SH-SY5Y (cell line): ENCODE results near the gene RARB.

ENCODE experiments used
- GATA2 ChIP-seq: IDR thresholded peaks from 2 replicates; pipeline ENCODE4 v1.6.1; 2011; ENCODE audit warnings: mild to moderate bottlenecking, low read depth, low read length
- GATA3 ChIP-seq: IDR thresholded peaks from 2 replicates; pipeline ENCODE4 v1.6.1; 2011; ENCODE audit warnings: low read depth, mild to moderate bottlenecking, low read length, moderate library complexity

DNA sequence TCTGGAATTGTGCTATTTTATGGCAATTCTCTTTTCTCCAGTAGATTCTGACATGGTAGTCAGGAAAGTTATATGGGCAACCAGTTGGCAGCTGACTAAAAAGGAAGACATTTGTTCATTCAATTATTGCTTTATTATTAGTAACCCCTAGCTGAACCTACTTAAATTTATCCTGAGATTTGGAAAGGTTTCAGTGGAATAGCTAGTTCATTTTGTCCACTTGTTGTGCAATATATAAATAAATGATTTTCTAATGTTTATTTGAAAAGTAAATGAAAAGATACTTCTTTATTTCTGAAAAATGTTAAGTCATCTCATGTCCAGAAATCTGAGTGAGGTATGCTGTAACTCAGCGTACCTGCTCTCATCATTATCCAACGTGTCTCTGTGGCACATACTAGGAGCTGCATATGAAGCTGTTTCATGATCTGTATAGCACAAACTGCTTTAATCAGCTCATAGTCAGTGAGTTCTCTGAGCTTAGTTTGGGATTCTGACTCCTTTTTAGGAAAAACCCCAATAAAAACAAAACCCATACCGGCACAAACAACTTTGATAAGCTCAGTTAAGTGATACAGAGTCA, 35.9 kb downstream of the RARB start:
- TF ChIP-seq GATA3 = no peak
- no peak for TF ChIP-seq GATA2
